Aorta (tissue), 5 donors: Measurements from ENCODE around the gene KPTN. TPM values are rescaled to one million over a fixed set of nuclear protein-coding genes. Genes with fewer than 3 reads are reported as not detected.
A peak's percentile ranks its signal among the peaks of the same experiment; 100 is the strongest.

Experiments
- ATAC-seq: fragments of 200-7000 bp; cut with Tn5 transposase; one replicate; pipeline ENCODE4 v1.9.1; 2022; ENCODE audit warnings: moderate library complexity; ENCODE audit not compliant: low FRiP score
- DNase-seq, 2 donors: peaks; one replicate each; pipeline ENCODE4 v3.0.0-alpha.2; 2020
- H3K27ac ChIP-seq, 2 donors: one replicate each; pipeline ENCODE4 v1.5.1; 2013; ENCODE audit warnings: low read length in 2 of 2, mild to moderate bottlenecking in 2 of 2, moderate library complexity in 2 of 2, control low read depth in 1 of 2, inconsistent platforms in 1 of 2, low read depth in 1 of 2
- H3K27me3 ChIP-seq, 2 donors: one replicate each; pipeline ENCODE4 v1.6.1; 2013; ENCODE audit warnings: control low read depth in 1 of 2, low read length in 1 of 2, mild to moderate bottlenecking in 1 of 2, moderate library complexity in 1 of 2; ENCODE audit not compliant: insufficient read depth in 2 of 2, control insufficient read depth in 1 of 2
- H3K36me3 ChIP-seq, 2 donors: one replicate each; pipeline ENCODE4 v1.6.1; 2013; ENCODE audit warnings: control low read depth in 1 of 2, low read length in 1 of 2, mild to moderate bottlenecking in 1 of 2; ENCODE audit not compliant: insufficient read depth in 2 of 2, control insufficient read depth in 1 of 2
- H3K4me1 ChIP-seq, 2 donors: one replicate each; pipeline ENCODE4 v1.6.1; 2013; ENCODE audit warnings: low read length in 2 of 2, control low read depth in 1 of 2, mild to moderate bottlenecking in 1 of 2, moderate library complexity in 1 of 2; ENCODE audit not compliant: insufficient read depth in 2 of 2, control insufficient read depth in 1 of 2
- H3K4me3 ChIP-seq, 2 donors: one replicate each; pipeline ENCODE4 v1.5.1; 2013; ENCODE audit warnings: low read length in 2 of 2, control low read depth in 1 of 2, mild to moderate bottlenecking in 1 of 2
- H3K9me3 ChIP-seq: one replicate; pipeline ENCODE4 v1.6.1; 2013; ENCODE audit warnings: mild to moderate bottlenecking, low read length; ENCODE audit not compliant: control insufficient read depth
- WGBS, 2 donors: extraction: QIAGEN DNeasy Blood & Tissue Kit; methylation state at CpG; one replicate each; pipeline ENCODE4 v1.1.7; 2013; 5-methylcytosine and 5-hydroxymethylcytosine counted together
- intact Hi-C, 2 donors: fragments of 100-400 bp; cut with DNase I; formaldehyde crosslinking; loops; one replicate each; pipeline versions ENCODE4 v1.14.2 to v1.15.0; 2022
- polyA plus RNA-seq, 2 donors: library from polyadenylated mRNA; stranded (reverse); fragments of 200-250 nt; gene quantifications; one replicate each; pipeline ENCODE4 v1.2.3, GENCODE V29; 2013
- total RNA-seq, 2 donors: library from RNA; stranded (reverse); fragmentation: NEBNext Ultra II Directional; extraction: Animal tissue kit (Norgen Biotek cat#: 25700); gene quantifications; one replicate each; pipeline ENCODE4 v1.2.1, GENCODE V29; 2021
- donor health status: healthy with polysubstance abuse.
- donor health status: Bipolar disorder and iron deficiency.
- donor health status: DM: no; HTN: no; CAD: no.
- donor health status: DM: no; HTN: no; CAD: no.
- donor health status: DM: yes; HTN: yes; CAD: no.

KPTN gene
- total and polyA plus RNA-seq, 4 donors, result 3.0 to 24.8 (median 8.3) TPM

- ATAC-seq (no peak), DNase-seq (peak in 1 of 2 donors; percentile 24)
- Histone ChIP-seq H3K9me3 (no peaks in the 10 kb centered on the region), H3K27me3 (peaks cover 0 to 2% of the 10 kb centered on the region in 2 donors), H3K36me3 (no peaks in the 10 kb centered on the region), H3K4me3 (no peak overlapping the region), H3K4me1 (no peaks in the 10 kb centered on the region), H3K27ac (no peak overlapping the region)
- intact Hi-C loops, result loop anchor here in 1 of 2 donors (5.0 kb wide), 1 partner anchor 43 kb away; the partner anchor contains the start of gene KPTN
- 32 to 41% methylated on average over 5 of the region's 5 CpGs for WGBS, 2 donors
Observed at GRCh38 chr19:47438793-47439220, 45.2 kb downstream of the KPTN start.

DNA sequence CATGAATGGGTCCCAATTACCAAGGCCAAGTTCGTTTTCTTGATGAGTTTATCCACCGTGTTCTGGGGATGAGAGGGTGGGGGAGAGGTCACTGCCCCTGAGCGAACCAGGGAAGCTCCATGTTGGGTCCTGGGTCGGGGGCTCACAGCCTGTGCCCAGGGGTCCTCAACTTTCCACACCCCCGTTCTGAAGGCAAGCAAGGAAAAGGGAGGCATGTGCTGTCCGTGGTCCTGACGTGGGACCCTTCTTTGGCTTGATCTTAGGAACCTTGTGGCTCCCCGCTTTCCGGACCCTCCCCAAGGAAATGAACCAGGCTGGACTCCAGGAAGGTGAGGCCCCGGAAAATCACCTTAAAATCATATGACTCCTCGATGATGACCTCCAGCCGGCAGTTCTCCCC is 46.5 kb downstream of the KPTN start:
- H3K27ac ChIP-seq, result no peak overlapping the region
- H3K9me3 ChIP-seq, result no peaks in the 10 kb centered on the region
- H3K27me3 ChIP-seq, result no peaks in the 10 kb centered on the region
- H3K4me3 ChIP-seq, result no peak overlapping the region
- WGBS, 2 donors, result 35 to 38% methylated on average over 12 of the region's 12 CpGs
- no peaks in the 10 kb centered on the region for H3K4me1 ChIP-seq
- no peak for ATAC-seq
- no peaks in the 10 kb centered on the region for H3K36me3 ChIP-seq
- intact Hi-C loops, result loop anchor here in 1 of 2 donors (5.0 kb wide), 1 partner anchor 45 kb away; the partner anchor contains the start of gene KPTN
- no peak for DNase-seq

DNA sequence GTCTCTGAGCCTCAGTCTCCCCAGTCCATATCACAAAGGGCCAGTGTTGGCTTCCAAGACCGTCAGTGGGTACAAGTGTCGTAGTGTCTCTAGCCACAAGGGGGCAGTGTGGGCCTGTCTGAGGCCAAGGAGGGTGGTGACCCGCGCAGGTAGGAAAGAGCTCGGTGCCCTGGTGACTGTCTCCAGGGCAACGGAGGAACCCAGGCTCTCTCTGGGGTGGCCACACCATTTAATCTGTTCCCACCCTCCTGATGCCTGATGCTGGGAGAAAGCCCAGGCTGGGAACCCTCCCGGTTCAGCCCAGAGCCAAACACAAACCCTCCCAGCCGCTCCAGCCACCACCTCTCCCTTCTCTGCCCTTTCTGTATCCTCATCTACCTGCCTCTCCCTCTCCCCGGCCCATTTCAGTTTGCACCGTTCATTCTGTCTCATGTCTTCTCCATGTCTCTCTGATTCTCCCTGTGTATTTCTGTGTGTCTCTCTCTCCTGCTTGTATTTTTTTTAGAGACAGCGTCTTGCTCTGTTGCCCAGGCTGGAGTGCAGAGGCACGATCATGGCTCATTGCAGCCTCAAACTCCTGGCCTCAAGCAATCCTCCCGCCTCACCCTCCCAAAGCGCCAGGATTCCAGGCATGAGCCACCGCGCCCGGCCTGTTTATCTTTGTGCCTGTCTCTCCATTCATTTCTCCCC is 47.2 kb downstream of the KPTN start:
- Histone ChIP-seq H3K9me3 (no peaks in the 10 kb centered on the region), H3K4me3 (no peak overlapping the region), H3K4me1 (no peaks in the 10 kb centered on the region), H3K27ac (no peak overlapping the region), H3K36me3 (no peaks in the 10 kb centered on the region), H3K27me3 (no peaks in the 10 kb centered on the region)
- 29 to 33% methylated on average over 16 to 17 of the region's 17 CpGs for WGBS, 2 donors
- ATAC-seq (peak; percentile 88), DNase-seq (peak; percentile 81 to 91)
- intact Hi-C loops, result loop anchor here (1.0 to 5.0 kb wide), 3 partner anchors 45 to 261 kb away; partner anchors contain the start of genes NAPA (in 2 of the 2) and KPTN (in 1 of the 2)

GRCh38 chr19:47435883-47436417 is 48.1 kb downstream of the KPTN start:
- ATAC-seq (no peak), DNase-seq (no peak)
- H3K27ac ChIP-seq, result no peak overlapping the region
- WGBS, 2 donors, result 70 to 72% methylated on average over 6 of the region's 6 CpGs
- no peaks in the 10 kb centered on the region for H3K27me3 ChIP-seq
- intact Hi-C loops, result loop anchor here (1.0 to 5.0 kb wide), 4 partner anchors 46 to 269 kb away; partner anchors contain the start of genes NAPA (in 2 of the 2) and KPTN (in 1 of the 2)
- no peak overlapping the region for H3K4me3 ChIP-seq
- H3K4me1 ChIP-seq, result no peaks in the 10 kb centered on the region
- no peaks in the 10 kb centered on the region for H3K9me3 ChIP-seq
- H3K36me3 ChIP-seq, result no peaks in the 10 kb centered on the region

GRCh38 chr19:47435196-47435595 is 48.8 kb downstream of the KPTN start:
- no peaks in the 10 kb centered on the region for H3K27me3 ChIP-seq
- no peak overlapping the region for H3K4me3 ChIP-seq
- intact Hi-C loops, result loop anchor here (2.0 to 5.0 kb wide), 2 partner anchors 47 to 270 kb away; partner anchors contain the start of gene KPTN (in 1 of the 2)
- H3K9me3 ChIP-seq, result no peaks in the 10 kb centered on the region
- 63 to 65% methylated on average over 16 of the region's 16 CpGs for WGBS, 2 donors
- H3K36me3 ChIP-seq, result no peaks in the 10 kb centered on the region
- H3K27ac ChIP-seq, result no peak overlapping the region
- no peaks in the 10 kb centered on the region for H3K4me1 ChIP-seq
- DNase-seq, result no peak
- no peak for ATAC-seq

- Histone ChIP-seq H3K9me3 (no peaks in the 10 kb centered on the region), H3K4me3 (no peak overlapping the region), H3K27ac (no peak overlapping the region), H3K27me3 (no peaks in the 10 kb centered on the region), H3K4me1 (no peaks in the 10 kb centered on the region), H3K36me3 (no peaks in the 10 kb centered on the region)
- WGBS, 2 donors, result 77 to 82% methylated on average over 7 of the region's 7 CpGs
- ATAC-seq (no peak), DNase-seq (no peak)
- intact Hi-C loops, result loop anchor here in 1 of 2 donors (2.0 kb wide), 1 partner anchor 271 kb away; no protein-coding TSS in a partner anchor
Observed at GRCh38 chr19:47434088-47434487, 49.9 kb downstream of the KPTN start.

DNA sequence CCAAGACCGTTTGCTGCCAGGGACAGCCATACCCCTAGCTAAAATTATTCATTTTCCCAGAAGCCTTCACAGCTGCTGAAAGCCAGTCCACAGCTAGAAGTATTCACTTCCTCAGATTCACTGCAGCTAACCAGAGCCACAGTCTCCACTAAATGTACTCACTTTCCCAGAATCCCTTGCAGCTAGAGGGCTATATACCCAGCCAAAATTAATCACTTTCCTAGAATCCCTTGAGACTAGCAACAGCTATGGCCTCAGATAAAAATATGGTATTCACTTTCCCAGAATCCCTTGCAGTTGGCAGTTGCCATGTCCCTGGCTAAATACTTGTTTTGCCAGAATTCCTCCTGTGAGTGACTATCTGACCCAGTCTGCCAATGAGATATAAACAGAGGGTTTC is 50.9 kb downstream of the KPTN start:
- H3K36me3 ChIP-seq, result no peaks in the 10 kb centered on the region
- H3K4me1 ChIP-seq, result no peaks in the 10 kb centered on the region
- no peak overlapping the region for H3K4me3 ChIP-seq
- WGBS, 2 donors, result 14 to 17% methylated on average over 1 of the region's 1 CpG
- no peak overlapping the region for H3K27ac ChIP-seq
- intact Hi-C loops, result no loop called here
- ATAC-seq (no peak), DNase-seq (no peak)
- no peaks in the 10 kb centered on the region for H3K27me3 ChIP-seq
- H3K9me3 ChIP-seq, result no peaks in the 10 kb centered on the region

GRCh38 chr19:47432499-47432898 is 51.5 kb downstream of the KPTN start:
- ATAC-seq (no peak), DNase-seq (no peak)
- Histone ChIP-seq H3K4me1 (no peaks in the 10 kb centered on the region), H3K4me3 (no peak overlapping the region), H3K27ac (no peak overlapping the region), H3K36me3 (no peaks in the 10 kb centered on the region), H3K9me3 (no peaks in the 10 kb centered on the region), H3K27me3 (no peaks in the 10 kb centered on the region)
- intact Hi-C loops, result no loop called here

- ATAC-seq, result no peak
Observed at GRCh38 chr19:47432091-47432490, 51.9 kb downstream of the KPTN start.

More at GRCh38 chr19:47432091-47432490, 51.9 kb downstream of the KPTN start:
- Histone ChIP-seq H3K27ac (no peak overlapping the region), H3K36me3 (no peaks in the 10 kb centered on the region), H3K4me1 (no peaks in the 10 kb centered on the region), H3K4me3 (no peak overlapping the region), H3K9me3 (no peaks in the 10 kb centered on the region), H3K27me3 (no peaks in the 10 kb centered on the region)
- WGBS, 2 donors, result 84 to 90% methylated on average over 15 to 18 of the region's 18 CpGs
- DNase-seq, result no peak
- intact Hi-C loops, result no loop called here
